Hair follicle dermal papilla cell (primary cell): ENCODE results near the gene CTPS1. TPM values are rescaled to one million over a fixed set of nuclear protein-coding genes. Genes with fewer than 3 reads are reported as not detected.

Experiments used
- small RNA-seq: library from RNA; depleted of rRNA; stranded (forward); fragments of <200 nt; gene quantifications from one replicate; pipeline ENCODE3, GENCODE V24; 2012
- total RNA-seq: library from RNA; depleted of rRNA; stranded (reverse); fragments of >200 nt; gene quantifications from 2 replicates; pipeline ENCODE4 v1.2.3, GENCODE V29; 2012

CTPS1 gene, protein sequence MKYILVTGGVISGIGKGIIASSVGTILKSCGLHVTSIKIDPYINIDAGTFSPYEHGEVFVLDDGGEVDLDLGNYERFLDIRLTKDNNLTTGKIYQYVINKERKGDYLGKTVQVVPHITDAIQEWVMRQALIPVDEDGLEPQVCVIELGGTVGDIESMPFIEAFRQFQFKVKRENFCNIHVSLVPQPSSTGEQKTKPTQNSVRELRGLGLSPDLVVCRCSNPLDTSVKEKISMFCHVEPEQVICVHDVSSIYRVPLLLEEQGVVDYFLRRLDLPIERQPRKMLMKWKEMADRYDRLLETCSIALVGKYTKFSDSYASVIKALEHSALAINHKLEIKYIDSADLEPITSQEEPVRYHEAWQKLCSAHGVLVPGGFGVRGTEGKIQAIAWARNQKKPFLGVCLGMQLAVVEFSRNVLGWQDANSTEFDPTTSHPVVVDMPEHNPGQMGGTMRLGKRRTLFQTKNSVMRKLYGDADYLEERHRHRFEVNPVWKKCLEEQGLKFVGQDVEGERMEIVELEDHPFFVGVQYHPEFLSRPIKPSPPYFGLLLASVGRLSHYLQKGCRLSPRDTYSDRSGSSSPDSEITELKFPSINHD
- 15.8 and 18.2 TPM in 2 replicates for total RNA-seq

DNA sequence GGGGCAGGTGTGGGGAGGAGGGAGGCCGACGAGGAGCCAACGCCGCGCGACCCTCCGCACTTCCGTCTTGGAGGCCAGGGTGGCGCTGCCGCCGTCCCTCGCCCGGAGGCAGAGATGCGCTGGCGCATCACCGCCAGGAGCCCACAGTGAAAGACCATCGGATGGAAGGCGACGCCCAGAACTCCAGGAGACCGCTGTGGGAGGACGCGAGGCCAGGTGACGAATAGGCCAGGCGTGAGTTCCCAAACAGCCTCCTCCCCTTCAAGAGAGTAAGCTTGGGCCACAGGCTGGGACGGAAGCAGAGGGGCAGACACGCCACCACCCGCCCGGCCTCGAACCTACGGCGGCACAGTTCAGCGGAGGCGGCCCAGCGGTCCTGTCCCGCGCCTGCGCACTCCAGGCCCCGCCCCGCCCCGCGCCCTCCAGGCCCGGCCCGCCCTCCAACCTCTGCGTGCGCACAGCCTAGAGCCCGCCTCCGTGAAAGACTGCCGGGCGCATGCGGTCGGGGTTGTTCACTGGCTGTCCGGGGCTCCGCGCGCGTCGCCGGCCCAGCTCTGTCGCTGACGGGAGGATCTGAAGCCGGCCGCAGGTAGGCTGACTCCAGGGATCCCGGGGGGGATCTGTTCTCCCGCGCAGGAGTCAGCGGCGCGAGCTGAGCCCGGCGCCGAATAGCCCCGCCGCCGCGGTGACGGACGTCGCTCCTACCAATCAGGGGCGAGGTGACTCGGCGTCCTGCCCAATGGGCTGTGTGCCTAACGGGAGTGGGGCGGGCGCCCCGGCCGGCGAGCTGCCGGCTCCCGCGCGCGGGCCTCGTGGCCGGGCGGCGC is at the start of gene CTPS1:
CTPS1 (plus strand) TSS at position 456 of the 827 bp plus-strand sequence. CDS start 3,595 bp downstream, outside the sequence.

DNA sequence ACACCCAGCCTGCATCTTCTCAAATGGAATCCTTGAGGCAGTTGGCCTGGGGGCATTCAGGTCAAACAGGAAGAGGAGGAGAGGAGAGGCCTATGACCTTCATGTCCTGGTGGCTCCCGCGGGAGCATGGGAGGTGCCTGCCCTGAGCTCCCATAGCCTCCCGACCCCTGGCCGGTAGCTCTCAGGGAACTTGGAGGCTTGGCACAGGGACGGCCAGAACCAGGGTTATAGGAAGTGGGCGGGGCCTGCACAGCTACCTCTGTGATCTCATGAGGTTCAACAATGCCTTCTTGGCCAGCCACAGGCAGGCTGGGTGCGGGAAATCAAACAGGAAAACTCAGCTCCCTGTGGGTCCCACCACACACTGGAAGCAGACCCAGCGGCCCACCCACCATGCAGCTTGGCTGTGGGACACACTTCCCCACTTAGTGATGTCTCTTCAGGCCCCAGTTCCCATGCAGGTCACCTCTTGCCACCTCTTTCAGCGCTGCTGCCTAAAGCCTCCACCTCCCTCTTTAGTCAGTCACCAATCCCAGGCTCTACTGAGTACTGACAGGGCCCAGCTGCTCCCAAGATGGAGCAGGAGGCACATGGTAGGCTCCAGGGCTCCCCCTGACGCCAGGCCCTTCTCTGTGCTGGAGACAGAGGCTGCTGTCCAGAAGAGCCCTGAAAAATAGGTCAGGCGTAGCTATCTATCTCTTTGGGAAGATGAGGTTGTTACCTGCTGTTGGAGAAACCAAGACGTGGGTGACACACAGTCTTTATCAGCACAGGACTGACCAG is 42.2 kb downstream of the CTPS1 start, which contains the start of gene SLFNL1:
SLFNL1 (minus strand) TSS at position 200 of the 783 bp plus-strand sequence. CDS start 1,065 bp downstream, outside the sequence.

Small RNAs within 50 kb of the gene (small RNA-seq; reads per million reads assigned to genes)
- gene UBE2V1P8 = not detected

Other genes starting within 250 kb of the CTPS1 start
- gene KCNQ4, start 195.9 kb upstream of the CTPS1 start, total RNA-seq = 0.12 and 0.16 TPM in 2 replicates
- 1.7 and 2.1 TPM in 2 replicates for gene CITED4, start 117.3 kb upstream of the CTPS1 start, total RNA-seq
- gene SLFNL1, start 42.0 kb downstream of the CTPS1 start, total RNA-seq = 0.65 and 1.2 TPM in 2 replicates